ENCODE measurements around the gene TBC1D19. TPM values are rescaled to one million over a fixed set of nuclear protein-coding genes. Genes with fewer than 3 reads are reported as not detected.
"Not testable (repeated sequence)": the region's sequence is repeated elsewhere in the genome, so short reads cannot be mapped to it uniquely, and the experiment has no call there.

The TBC1D19 gene
- total and polyA plus RNA-seq, 2 of the 4 experiments (the other 2 are of a cell fraction), result 9.9 to 17.6 TPM

GRCh38 chr4:26590639-26591038 is 6.8 kb downstream of the TBC1D19 start:
- H2BK120ac ChIP-seq (ENCODE audit: low read depth, low read length), result no peak overlapping the region
- H3K27ac ChIP-seq (ENCODE audit: insufficient read depth, low read length), result no peak overlapping the region
- H3K4me1 ChIP-seq (ENCODE audit: control insufficient read depth, insufficient read depth, low read length), result no peaks in the 10 kb centered on the region; the same call in 1 of the 2 replicates
- no peak overlapping the region for H3K14ac ChIP-seq (replicated peaks; ENCODE audit: low read depth, low read length)
- no peak overlapping the region for H4K5ac ChIP-seq (ENCODE audit: low read depth, low read length)
- H3K18ac ChIP-seq (ENCODE audit: low read depth, low read length), result no peak overlapping the region
- in situ Hi-C loops (cut with MboI; ENCODE audit: low sequenced_read_pairs) (no loop called here), dilution Hi-C loops (cut with HindIII; ENCODE audit: low sequenced_read_pairs, unreplicated experiment) (no loop called here), intact Hi-C loops (cut with micrococcal nuclease) (no loop called here)
- POLR2A ChIA-PET (ENCODE audit: unreplicated experiment), result no interaction called here
- H2AFZ ChIP-seq (replicated peaks; ENCODE audit: low read length, poor library complexity), result no peak overlapping the region
- no peaks in the 10 kb centered on the region for H3K27me3 ChIP-seq (ENCODE audit: control insufficient read depth, insufficient read depth, low read length)
- no peaks in the 10 kb centered on the region for H3K36me3 ChIP-seq (ENCODE audit: control insufficient read depth, insufficient read depth, low read length)
- CTCF ChIA-PET, result interaction anchor here (0.7 kb wide), 1 partner anchor 132 kb away, joined by 5 read pairs; no protein-coding TSS in a partner anchor
- ATAC-seq (ENCODE audit: low read depth), result no peak
- H4K8ac ChIP-seq (ENCODE audit: low read depth in 2 of 2, low read length in 2 of 2), result no peak overlapping the region
- no peak overlapping the region for H3K4me3 ChIP-seq (ENCODE audit: insufficient read depth, low read depth, low read length)
- peak; percentile 46 for DNase-seq
- H3K79me1 ChIP-seq (ENCODE audit: low read depth in 1 of 2, low read length in 2 of 2), result peaks cover 11 to 21% of the 10 kb centered on the region in 2 experiments; a peak in 3 of 4 replicates
- no peak overlapping the region for H2BK15ac ChIP-seq (ENCODE audit: low read depth, low read length)
- H3K23ac ChIP-seq (ENCODE audit: low read depth, low read length), result no peak overlapping the region
- H3K9me1 ChIP-seq (ENCODE audit: insufficient read depth, low read length), result 0 out of 2 replicates have a peak, but pooled peaks cover 4% of the 10 kb centered on the region
- no peak overlapping the region for H3K56ac ChIP-seq (ENCODE audit: extremely low read depth, insufficient read depth, low read length)
- no peak overlapping the region for H2AK9ac ChIP-seq (replicated peaks; ENCODE audit: low read depth, low read length, poor library complexity)
- H4K20me1 ChIP-seq (ENCODE audit: insufficient read depth, low read length), result peaks cover 3% of the 10 kb centered on the region; the same call in 1 of the 2 replicates
- no TSS peak for BruUV-seq (replicated peaks)
- no peak overlapping the region for H3K4ac ChIP-seq (ENCODE audit: low read depth, low read length)
- H3K9ac ChIP-seq (ENCODE audit: low read depth, low read length), result no peak overlapping the region
- H2BK20ac ChIP-seq (ENCODE audit: low read depth, low read length), result no peak overlapping the region
- H2BK5ac ChIP-seq (ENCODE audit: low read depth, low read length, poor library complexity, severe bottlenecking), result no peak overlapping the region
- H3K4me2 ChIP-seq (ENCODE audit: low read depth, low read length), result no peak overlapping the region
- no peak overlapping the region for H4K91ac ChIP-seq (ENCODE audit: insufficient read depth, low read depth, low read length)
- H2AK5ac ChIP-seq (ENCODE audit: low read depth, low read length), result no peak overlapping the region
- TF ChIP-seq CTCF (conservative IDR thresholded peaks at IDR 0.05; ENCODE audit: low read depth, low read length) (no peak), BHLHE40 (IDR thresholded peaks at IDR 0.05; ENCODE audit: low read depth, low read length) (no peak)
- H3K9me3 ChIP-seq (ENCODE audit: control insufficient read depth, insufficient read depth, low read length), result no peaks in the 10 kb centered on the region
- no CpG with 5 or more reads among the region's 2 CpGs for WGBS, 2 experiments (ENCODE audit: extremely low coverage in 2 of 2, insufficient read length in 1 of 2)

GRCh38 chr4:26593557-26593956 is 9.7 kb downstream of the TBC1D19 start:
- POLR2A ChIA-PET (ENCODE audit: unreplicated experiment); DNase-seq; H2BK120ac ChIP-seq (ENCODE audit: low read depth, low read length); H2BK15ac ChIP-seq (ENCODE audit: low read depth, low read length); H3K36me3 ChIP-seq (ENCODE audit: control insufficient read depth, insufficient read depth, low read length); BruUV-seq (replicated peaks); H3K23ac ChIP-seq (ENCODE audit: low read depth, low read length); CTCF ChIA-PET; H3K27me3 ChIP-seq (ENCODE audit: control insufficient read depth, insufficient read depth, low read length); H4K20me1 ChIP-seq (ENCODE audit: insufficient read depth, low read length); H3K9me1 ChIP-seq (ENCODE audit: insufficient read depth, low read length); H4K5ac ChIP-seq (ENCODE audit: low read depth, low read length); H3K27ac ChIP-seq (ENCODE audit: insufficient read depth, low read length); H3K56ac ChIP-seq (ENCODE audit: extremely low read depth, insufficient read depth, low read length); H2AK9ac ChIP-seq (replicated peaks; ENCODE audit: low read depth, low read length, poor library complexity); H2AFZ ChIP-seq (replicated peaks; ENCODE audit: low read length, poor library complexity); H3K4me1 ChIP-seq (ENCODE audit: control insufficient read depth, insufficient read depth, low read length); ATAC-seq (ENCODE audit: low read depth); H4K91ac ChIP-seq (ENCODE audit: insufficient read depth, low read depth, low read length); H3K9me3 ChIP-seq (ENCODE audit: control insufficient read depth, insufficient read depth, low read length); H3K4me3 ChIP-seq (ENCODE audit: insufficient read depth, low read depth, low read length); H4K8ac ChIP-seq (ENCODE audit: low read depth in 2 of 2, low read length in 2 of 2); H3K14ac ChIP-seq (replicated peaks; ENCODE audit: low read depth, low read length); H3K4me2 ChIP-seq (ENCODE audit: low read depth, low read length); intact Hi-C loops (cut with micrococcal nuclease); in situ Hi-C loops (cut with MboI; ENCODE audit: low sequenced_read_pairs); H3K4ac ChIP-seq (ENCODE audit: low read depth, low read length); H2BK5ac ChIP-seq (ENCODE audit: low read depth, low read length, poor library complexity, severe bottlenecking); H3K18ac ChIP-seq (ENCODE audit: low read depth, low read length); H2BK20ac ChIP-seq (ENCODE audit: low read depth, low read length); H2AK5ac ChIP-seq (ENCODE audit: low read depth, low read length); dilution Hi-C loops (cut with HindIII; ENCODE audit: low sequenced_read_pairs, unreplicated experiment); H3K9ac ChIP-seq (ENCODE audit: low read depth, low read length): not testable (repeated sequence)
- no CpG with 5 or more reads among the region's 3 CpGs for WGBS, 2 experiments (ENCODE audit: extremely low coverage in 2 of 2, insufficient read length in 1 of 2)
- H3K79me1 ChIP-seq (ENCODE audit: low read depth in 1 of 2, low read length in 2 of 2), result peaks cover 11 to 16% of the 10 kb centered on the region in 2 experiments; a peak in 3 of 4 replicates

Data from IMR-90 (cell line).